Measurements from ENCODE around the gene GYS1. TPM values are rescaled to one million over a fixed set of nuclear protein-coding genes. Genes with fewer than 3 reads are reported as not detected.

GYS1 gene
- total and polyA plus RNA-seq, 2 experiments from 2014 or later: 15.9 to 28.9 TPM

DNA sequence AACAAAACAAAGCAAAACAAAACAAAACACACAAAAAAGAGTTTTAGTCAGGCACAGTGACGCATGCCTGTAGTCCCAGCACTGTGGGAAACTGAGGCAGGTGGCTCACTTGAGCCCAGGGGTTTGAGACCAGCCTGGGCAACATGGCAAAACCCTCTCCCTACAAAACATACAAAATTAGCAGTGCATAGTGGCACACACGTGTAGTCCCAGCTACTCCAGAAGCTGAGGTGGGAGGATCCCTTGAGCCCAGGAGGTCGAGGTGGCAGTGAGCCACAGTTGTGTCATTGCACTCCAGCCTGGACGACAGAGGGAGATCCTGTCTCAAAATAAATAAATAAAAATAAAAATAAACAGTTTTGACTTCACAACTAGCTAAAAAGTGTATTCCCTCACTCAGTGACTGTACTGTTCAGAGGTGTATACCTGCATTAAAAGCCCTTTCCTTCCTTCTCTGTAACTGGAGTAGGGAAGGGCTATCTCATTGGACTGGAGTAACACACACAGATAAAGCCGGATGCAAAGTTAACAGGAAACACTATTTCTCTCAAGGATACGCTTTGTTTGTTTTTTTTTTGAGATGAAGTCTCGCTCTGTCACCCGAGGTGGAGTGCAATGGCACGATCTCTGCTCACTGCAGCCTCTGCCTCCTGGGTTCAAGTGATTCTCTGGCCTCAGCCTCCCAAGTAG is 42.1 kb downstream of the GYS1 start:
- peaks cover 23% of the 10 kb centered on the region for H3K9me3 Mint-ChIP-seq
- Histone ChIP-seq H3K27ac (ENCODE audit: low read depth) (no peak overlapping the region), H3K36me3 (ENCODE audit: insufficient read depth) (no peaks in the 10 kb centered on the region), H3K9me2 (ENCODE audit: insufficient read depth) (no peaks in the 10 kb centered on the region), H4K20me1 (replicated peaks; ENCODE audit: insufficient read depth) (0 out of 2 replicates have a peak, but pooled peaks cover 2% of the 10 kb centered on the region), H3K4me3 (no peak overlapping the region), H2AFZ (peak overlapping the region; percentile 28; the same call in 1 of the 2 replicates), H3K27me3 (ENCODE audit: insufficient read depth) (no peaks in the 10 kb centered on the region), H3F3A (replicated peaks; ENCODE audit: low read depth) (peaks cover 5% of the 10 kb centered on the region; the same call in 1 of the 2 replicates), H3K4me2 (no peak overlapping the region), H3K79me2 (replicated peaks; ENCODE audit: insufficient read depth) (peaks cover 10% of the 10 kb centered on the region), H3K4me1 (ENCODE audit: insufficient read depth) (peaks cover 7% of the 10 kb centered on the region; the same call in 1 of the 2 replicates)
- DNase-seq (ENCODE audit: low spot score) (no peak), ATAC-seq (no peak)
- H3K4me3 Mint-ChIP-seq: no peak overlapping the region
- no peak overlapping the region for H3K27ac Mint-ChIP-seq
- peaks cover 14% of the 10 kb centered on the region for H3K36me3 Mint-ChIP-seq (ENCODE audit: low read depth)
- peaks cover 11% of the 10 kb centered on the region for H3K4me1 Mint-ChIP-seq
- peaks cover 20% of the 10 kb centered on the region for H3K27me3 Mint-ChIP-seq (ENCODE audit: insufficient read depth, low read depth, poor library complexity)
- TF ChIP-seq STAT1 (IDR thresholded peaks at IDR 0.05; ENCODE audit: unreplicated experiment) (no peak), NANOG (IDR thresholded peaks at IDR 0.05; ENCODE audit: borderline replicate concordance) (no peak), EZH2 (IDR thresholded peaks at IDR 0.05; ENCODE audit: low read depth, unreplicated experiment) (no peak), CREB1 (CRISPR knock-in tag; IDR thresholded peaks at IDR 0.05; ENCODE audit: low read depth) (no peak), EZH2phosphoT487 (IDR thresholded peaks at IDR 0.05; ENCODE audit: unreplicated experiment) (no peak), ZNF331 (CRISPR knock-in tag; IDR thresholded peaks at IDR 0.05; ENCODE audit: low read depth) (no peak), JUNB (IDR thresholded peaks at IDR 0.05; ENCODE audit: unreplicated experiment) (no peak), POLR2AphosphoS5 (IDR thresholded peaks at IDR 0.05; ENCODE audit: low read depth) (no peak), ZNF114 (CRISPR knock-in tag; IDR thresholded peaks at IDR 0.05) (no peak)
- TF ChIP-seq, protein P1, sequence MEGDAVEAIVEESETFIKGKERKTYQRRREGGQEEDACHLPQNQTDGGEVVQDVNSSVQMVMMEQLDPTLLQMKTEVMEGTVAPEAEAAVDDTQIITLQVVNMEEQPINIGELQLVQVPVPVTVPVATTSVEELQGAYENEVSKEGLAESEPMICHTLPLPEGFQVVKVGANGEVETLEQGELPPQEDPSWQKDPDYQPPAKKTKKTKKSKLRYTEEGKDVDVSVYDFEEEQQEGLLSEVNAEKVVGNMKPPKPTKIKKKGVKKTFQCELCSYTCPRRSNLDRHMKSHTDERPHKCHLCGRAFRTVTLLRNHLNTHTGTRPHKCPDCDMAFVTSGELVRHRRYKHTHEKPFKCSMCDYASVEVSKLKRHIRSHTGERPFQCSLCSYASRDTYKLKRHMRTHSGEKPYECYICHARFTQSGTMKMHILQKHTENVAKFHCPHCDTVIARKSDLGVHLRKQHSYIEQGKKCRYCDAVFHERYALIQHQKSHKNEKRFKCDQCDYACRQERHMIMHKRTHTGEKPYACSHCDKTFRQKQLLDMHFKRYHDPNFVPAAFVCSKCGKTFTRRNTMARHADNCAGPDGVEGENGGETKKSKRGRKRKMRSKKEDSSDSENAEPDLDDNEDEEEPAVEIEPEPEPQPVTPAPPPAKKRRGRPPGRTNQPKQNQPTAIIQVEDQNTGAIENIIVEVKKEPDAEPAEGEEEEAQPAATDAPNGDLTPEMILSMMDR (conservative IDR thresholded peaks at IDR 0.05; ENCODE audit: low read depth in 2 of 2): no peak
- TF ChIP-seq, protein P2, sequence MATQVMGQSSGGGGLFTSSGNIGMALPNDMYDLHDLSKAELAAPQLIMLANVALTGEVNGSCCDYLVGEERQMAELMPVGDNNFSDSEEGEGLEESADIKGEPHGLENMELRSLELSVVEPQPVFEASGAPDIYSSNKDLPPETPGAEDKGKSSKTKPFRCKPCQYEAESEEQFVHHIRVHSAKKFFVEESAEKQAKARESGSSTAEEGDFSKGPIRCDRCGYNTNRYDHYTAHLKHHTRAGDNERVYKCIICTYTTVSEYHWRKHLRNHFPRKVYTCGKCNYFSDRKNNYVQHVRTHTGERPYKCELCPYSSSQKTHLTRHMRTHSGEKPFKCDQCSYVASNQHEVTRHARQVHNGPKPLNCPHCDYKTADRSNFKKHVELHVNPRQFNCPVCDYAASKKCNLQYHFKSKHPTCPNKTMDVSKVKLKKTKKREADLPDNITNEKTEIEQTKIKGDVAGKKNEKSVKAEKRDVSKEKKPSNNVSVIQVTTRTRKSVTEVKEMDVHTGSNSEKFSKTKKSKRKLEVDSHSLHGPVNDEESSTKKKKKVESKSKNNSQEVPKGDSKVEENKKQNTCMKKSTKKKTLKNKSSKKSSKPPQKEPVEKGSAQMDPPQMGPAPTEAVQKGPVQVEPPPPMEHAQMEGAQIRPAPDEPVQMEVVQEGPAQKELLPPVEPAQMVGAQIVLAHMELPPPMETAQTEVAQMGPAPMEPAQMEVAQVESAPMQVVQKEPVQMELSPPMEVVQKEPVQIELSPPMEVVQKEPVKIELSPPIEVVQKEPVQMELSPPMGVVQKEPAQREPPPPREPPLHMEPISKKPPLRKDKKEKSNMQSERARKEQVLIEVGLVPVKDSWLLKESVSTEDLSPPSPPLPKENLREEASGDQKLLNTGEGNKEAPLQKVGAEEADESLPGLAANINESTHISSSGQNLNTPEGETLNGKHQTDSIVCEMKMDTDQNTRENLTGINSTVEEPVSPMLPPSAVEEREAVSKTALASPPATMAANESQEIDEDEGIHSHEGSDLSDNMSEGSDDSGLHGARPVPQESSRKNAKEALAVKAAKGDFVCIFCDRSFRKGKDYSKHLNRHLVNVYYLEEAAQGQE (IDR thresholded peaks at IDR 0.05; ENCODE audit: unreplicated experiment): no peak
- TF ChIP-seq, protein P3, sequence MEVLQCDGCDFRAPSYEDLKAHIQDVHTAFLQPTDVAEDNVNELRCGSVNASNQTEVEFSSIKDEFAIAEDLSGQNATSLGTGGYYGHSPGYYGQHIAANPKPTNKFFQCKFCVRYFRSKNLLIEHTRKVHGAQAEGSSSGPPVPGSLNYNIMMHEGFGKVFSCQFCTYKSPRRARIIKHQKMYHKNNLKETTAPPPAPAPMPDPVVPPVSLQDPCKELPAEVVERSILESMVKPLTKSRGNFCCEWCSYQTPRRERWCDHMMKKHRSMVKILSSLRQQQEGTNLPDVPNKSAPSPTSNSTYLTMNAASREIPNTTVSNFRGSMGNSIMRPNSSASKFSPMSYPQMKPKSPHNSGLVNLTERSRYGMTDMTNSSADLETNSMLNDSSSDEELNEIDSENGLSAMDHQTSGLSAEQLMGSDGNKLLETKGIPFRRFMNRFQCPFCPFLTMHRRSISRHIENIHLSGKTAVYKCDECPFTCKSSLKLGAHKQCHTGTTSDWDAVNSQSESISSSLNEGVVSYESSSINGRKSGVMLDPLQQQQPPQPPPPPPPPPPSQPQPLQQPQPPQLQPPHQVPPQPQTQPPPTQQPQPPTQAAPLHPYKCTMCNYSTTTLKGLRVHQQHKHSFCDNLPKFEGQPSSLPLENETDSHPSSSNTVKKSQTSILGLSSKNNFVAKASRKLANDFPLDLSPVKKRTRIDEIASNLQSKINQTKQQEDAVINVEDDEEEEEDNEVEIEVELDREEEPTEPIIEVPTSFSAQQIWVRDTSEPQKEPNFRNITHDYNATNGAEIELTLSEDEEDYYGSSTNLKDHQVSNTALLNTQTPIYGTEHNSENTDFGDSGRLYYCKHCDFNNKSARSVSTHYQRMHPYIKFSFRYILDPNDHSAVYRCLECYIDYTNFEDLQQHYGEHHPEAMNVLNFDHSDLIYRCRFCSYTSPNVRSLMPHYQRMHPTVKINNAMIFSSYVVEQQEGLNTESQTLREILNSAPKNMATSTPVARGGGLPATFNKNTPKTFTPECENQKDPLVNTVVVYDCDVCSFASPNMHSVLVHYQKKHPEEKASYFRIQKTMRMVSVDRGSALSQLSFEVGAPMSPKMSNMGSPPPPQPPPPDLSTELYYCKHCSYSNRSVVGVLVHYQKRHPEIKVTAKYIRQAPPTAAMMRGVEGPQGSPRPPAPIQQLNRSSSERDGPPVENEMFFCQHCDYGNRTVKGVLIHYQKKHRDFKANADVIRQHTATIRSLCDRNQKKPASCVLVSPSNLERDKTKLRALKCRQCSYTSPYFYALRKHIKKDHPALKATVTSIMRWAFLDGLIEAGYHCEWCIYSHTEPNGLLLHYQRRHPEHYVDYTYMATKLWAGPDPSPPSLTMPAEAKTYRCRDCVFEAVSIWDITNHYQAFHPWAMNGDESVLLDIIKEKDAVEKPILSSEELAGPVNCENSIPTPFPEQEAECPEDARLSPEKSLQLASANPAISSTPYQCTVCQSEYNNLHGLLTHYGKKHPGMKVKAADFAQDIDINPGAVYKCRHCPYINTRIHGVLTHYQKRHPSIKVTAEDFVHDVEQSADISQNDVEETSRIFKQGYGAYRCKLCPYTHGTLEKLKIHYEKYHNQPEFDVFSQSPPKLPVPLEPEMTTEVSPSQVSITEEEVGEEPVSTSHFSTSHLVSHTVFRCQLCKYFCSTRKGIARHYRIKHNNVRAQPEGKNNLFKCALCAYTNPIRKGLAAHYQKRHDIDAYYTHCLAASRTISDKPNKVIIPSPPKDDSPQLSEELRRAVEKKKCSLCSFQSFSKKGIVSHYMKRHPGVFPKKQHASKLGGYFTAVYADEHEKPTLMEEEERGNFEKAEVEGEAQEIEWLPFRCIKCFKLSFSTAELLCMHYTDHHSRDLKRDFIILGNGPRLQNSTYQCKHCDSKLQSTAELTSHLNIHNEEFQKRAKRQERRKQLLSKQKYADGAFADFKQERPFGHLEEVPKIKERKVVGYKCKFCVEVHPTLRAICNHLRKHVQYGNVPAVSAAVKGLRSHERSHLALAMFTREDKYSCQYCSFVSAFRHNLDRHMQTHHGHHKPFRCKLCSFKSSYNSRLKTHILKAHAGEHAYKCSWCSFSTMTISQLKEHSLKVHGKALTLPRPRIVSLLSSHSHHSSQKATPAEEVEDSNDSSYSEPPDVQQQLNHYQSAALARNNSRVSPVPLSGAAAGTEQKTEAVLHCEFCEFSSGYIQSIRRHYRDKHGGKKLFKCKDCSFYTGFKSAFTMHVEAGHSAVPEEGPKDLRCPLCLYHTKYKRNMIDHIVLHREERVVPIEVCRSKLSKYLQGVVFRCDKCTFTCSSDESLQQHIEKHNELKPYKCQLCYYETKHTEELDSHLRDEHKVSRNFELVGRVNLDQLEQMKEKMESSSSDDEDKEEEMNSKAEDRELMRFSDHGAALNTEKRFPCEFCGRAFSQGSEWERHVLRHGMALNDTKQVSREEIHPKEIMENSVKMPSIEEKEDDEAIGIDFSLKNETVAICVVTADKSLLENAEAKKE (CRISPR knock-in tag; IDR thresholded peaks at IDR 0.05): no peak
- TF ChIP-seq, protein P4, sequence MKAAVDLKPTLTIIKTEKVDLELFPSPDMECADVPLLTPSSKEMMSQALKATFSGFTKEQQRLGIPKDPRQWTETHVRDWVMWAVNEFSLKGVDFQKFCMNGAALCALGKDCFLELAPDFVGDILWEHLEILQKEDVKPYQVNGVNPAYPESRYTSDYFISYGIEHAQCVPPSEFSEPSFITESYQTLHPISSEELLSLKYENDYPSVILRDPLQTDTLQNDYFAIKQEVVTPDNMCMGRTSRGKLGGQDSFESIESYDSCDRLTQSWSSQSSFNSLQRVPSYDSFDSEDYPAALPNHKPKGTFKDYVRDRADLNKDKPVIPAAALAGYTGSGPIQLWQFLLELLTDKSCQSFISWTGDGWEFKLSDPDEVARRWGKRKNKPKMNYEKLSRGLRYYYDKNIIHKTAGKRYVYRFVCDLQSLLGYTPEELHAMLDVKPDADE (IDR thresholded peaks at IDR 0.05): no peak
